GM12891 (cell line): ENCODE data around the gene LOC101059915.

Source experiments
- PAX5 ChIP-seq: IDR thresholded peaks from 2 replicates; pipeline ENCODE4 v1.6.1; 2011; ENCODE audit warnings: low read length, moderate library complexity, mild to moderate bottlenecking; ENCODE audit not compliant: insufficient read depth, severe bottlenecking
- POLR2A ChIP-seq: IDR thresholded peaks from 2 replicates; pipeline ENCODE4 v1.6.1; 2011; ENCODE audit warnings: low read depth, low read length, control low read depth
- POLR2AphosphoS5 ChIP-seq: IDR thresholded peaks from 2 replicates; pipeline ENCODE4 v1.6.1; 2011; ENCODE audit warnings: low read depth, low read length, control low read depth
- SPI1 ChIP-seq: IDR thresholded peaks from 2 replicates; pipeline ENCODE4 v1.6.1; 2011; ENCODE audit warnings: low read depth, low read length, control low read depth
- TAF1 ChIP-seq: IDR thresholded peaks from 2 replicates; pipeline ENCODE4 v1.6.1; 2011; ENCODE audit warnings: low read depth, low read length, control low read depth

DNA sequence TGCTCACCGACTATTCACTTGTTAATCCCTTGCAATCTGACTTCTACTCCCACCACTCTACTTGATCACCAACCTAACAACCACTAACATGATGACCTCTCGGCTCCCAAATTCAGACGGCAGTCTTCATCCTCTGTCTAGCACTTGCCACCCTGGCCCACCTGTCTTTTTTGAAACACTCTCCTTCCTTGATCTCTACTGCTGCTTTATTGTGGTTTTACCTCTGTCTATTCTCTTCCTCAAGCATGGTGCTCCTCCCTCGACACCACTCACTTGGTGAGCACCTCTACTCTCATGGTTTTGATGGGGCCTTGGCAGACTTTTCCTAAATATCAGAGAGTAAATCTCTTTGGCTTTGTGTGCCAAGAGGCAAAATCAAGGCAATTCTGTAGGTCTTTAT lies 27.3 kb upstream of the LOC101059915 start:
- no peak for TF ChIP-seq POLR2A
- TF ChIP-seq POLR2AphosphoS5, result no peak
- TF ChIP-seq SPI1, result no peak
- no peak for TF ChIP-seq TAF1
- TF ChIP-seq PAX5, result no peak
